Activated T-helper 2 cell treated with anti-CD3 and anti-CD28 coated beads, Interferon-gamma antibody, Interleukin-2, Interleukin-4, amounts not matched to agents 10 μg/mL and 5 μg/mL and 100 μg/mL, durations not matched to agents 14 hours and 24 hours and 36 hours (primary cell): ENCODE results near the gene CYS1. TPM values are rescaled to one million over a fixed set of nuclear protein-coding genes. Genes with fewer than 3 reads are reported as not detected.
A peak's percentile ranks its signal among the peaks of the same experiment; 100 is the strongest.

Experiments
- DNase-seq: peaks from one replicate; pipeline ENCODE4 v3.0.0; 2021; ENCODE audit warnings: low spot score
- H3K27ac Mint-ChIP-seq: one replicate; pipeline ENCODE4 v1.8.0; 2021; ENCODE audit warnings: mixed read lengths
- H3K27me3 Mint-ChIP-seq: one replicate; pipeline ENCODE4 v1.8.0; 2021; ENCODE audit warnings: low read depth, mixed read lengths
- H3K36me3 Mint-ChIP-seq: one replicate; pipeline ENCODE4 v1.8.0; 2021; ENCODE audit warnings: low read depth, mixed read lengths
- H3K4me1 Mint-ChIP-seq: one replicate; pipeline ENCODE4 v1.8.0; 2021; ENCODE audit warnings: low read depth, mixed read lengths
- H3K4me3 Mint-ChIP-seq: one replicate; pipeline ENCODE4 v1.8.0; 2021; ENCODE audit warnings: low read depth, mild to moderate bottlenecking, moderate library complexity, mixed read lengths
- H3K9me3 Mint-ChIP-seq: one replicate; pipeline ENCODE4 v1.8.0; 2021; ENCODE audit warnings: mixed read lengths
- intact Hi-C: fragments of 100-400 bp; cut with micrococcal nuclease; formaldehyde crosslinking; loops from one replicate; pipeline ENCODE4 v1.15.1; 2023
- total RNA-seq: library from RNA; stranded (reverse); gene quantifications from 2 replicates; pipeline ENCODE4 v1.2.3, GENCODE V29; 2022

CYS1 gene, protein sequence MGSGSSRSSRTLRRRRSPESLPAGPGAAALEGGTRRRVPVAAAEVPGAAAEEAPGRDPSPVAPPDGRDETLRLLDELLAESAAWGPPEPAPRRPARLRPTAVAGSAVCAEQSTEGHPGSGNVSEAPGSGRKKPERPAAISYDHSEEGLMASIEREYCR
- total RNA-seq: 0.78 and 0.89 TPM in 2 replicates

DNA sequence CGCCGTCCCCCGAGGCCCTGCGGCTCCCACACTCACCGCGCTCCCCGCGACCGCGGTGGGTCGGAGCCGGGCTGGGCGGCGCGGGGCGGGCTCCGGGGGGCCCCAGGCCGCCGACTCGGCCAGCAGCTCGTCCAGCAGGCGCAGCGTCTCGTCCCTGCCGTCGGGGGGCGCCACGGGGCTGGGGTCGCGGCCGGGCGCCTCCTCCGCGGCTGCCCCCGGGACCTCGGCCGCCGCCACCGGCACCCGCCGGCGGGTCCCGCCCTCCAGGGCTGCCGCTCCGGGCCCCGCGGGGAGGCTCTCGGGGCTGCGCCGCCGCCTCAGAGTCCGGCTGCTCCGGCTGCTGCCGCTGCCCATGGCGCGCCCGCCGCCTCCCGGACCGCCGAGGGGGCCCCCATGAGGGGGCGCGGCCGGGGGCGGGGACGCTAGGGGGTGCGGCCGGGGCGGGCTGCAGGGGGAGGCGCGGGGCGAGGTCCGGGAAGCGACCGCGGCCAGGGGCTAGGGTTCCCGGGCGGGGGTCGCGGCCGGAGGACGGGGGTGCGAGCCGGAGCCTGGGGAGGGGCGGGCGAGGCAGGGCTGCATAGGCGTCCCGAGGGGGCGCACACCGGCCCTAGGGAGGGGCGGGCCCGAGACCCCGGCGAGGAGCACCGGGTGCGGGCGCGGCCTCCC lies at the start of gene CYS1:
TSS of gene CYS1 (minus strand) at position 542 of the 666 bp plus-strand sequence. CDS start at position 354, 188 bp downstream.
- Mint-ChIP-seq H3K27me3 (peaks cover 67% of the 10 kb centered on the region), H3K9me3 (no peaks in the 10 kb centered on the region), H3K4me1 (peaks cover 29% of the 10 kb centered on the region), H3K4me3 (peak within 1 kb of the TSS; percentile 81), H3K27ac (peak within 1 kb of the TSS; percentile 46), H3K36me3 (peaks cover 3% of the 10 kb centered on the region)
- intact Hi-C loops: loop anchor here (2.0 kb wide), 1 partner anchor 45 kb away; no protein-coding TSS in a partner anchor
- DNase-seq: no peak

DNA sequence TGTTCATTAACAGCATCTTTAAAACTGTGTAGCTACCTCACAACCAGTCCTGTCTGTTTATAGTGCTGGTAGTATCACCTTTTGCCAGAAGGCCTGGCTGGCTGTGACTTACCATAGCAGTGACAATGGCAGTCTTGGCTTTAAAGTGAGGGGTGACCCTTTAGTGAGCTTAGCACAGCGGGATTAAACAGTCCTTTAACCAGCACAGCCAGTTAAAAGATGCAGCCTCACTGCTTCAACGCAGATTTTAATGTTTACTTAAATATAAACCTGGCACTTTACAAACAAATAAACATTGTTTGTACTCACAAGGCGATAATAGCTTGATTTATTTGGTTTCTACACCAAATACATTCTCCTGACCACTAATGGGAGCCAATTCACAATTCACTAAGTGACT lies 49.3 kb upstream of the CYS1 start:
- no peaks in the 10 kb centered on the region for H3K27me3 Mint-ChIP-seq
- peaks cover 54% of the 10 kb centered on the region for H3K4me1 Mint-ChIP-seq
- intact Hi-C loops: no loop called here
- no peaks in the 10 kb centered on the region for H3K9me3 Mint-ChIP-seq
- peaks cover 88% of the 10 kb centered on the region for H3K36me3 Mint-ChIP-seq
- DNase-seq: no peak
- H3K4me3 Mint-ChIP-seq: no peak overlapping the region
- H3K27ac Mint-ChIP-seq: no peak overlapping the region

DNA sequence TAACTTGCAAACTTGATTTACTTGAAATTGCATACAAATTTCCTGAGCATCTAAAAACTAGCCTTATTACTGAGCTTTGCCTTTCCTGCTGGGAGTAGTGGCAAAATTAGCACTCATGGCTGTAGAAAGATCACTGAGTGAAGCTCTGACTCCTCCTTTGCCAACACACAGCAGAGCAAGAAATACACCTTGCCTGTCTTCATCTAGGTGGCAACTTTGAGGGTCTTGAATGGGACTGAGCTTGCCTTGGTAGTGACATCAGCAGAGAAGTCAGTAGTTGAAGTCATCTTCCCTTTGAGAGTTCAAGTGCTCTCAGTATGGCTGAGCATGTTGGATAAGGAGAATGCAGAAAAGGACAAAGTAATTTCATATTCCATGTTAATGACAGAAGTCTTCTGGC lies 48.2 kb upstream of the CYS1 start:
- Mint-ChIP-seq H3K4me1 (peaks cover 60% of the 10 kb centered on the region), H3K4me3 (peak overlapping the region; percentile 62), H3K36me3 (peaks cover 94% of the 10 kb centered on the region), H3K27me3 (no peaks in the 10 kb centered on the region), H3K27ac (peak overlapping the region; percentile 73), H3K9me3 (no peaks in the 10 kb centered on the region)
- no peak for DNase-seq
- intact Hi-C loops: no loop called here

DNA sequence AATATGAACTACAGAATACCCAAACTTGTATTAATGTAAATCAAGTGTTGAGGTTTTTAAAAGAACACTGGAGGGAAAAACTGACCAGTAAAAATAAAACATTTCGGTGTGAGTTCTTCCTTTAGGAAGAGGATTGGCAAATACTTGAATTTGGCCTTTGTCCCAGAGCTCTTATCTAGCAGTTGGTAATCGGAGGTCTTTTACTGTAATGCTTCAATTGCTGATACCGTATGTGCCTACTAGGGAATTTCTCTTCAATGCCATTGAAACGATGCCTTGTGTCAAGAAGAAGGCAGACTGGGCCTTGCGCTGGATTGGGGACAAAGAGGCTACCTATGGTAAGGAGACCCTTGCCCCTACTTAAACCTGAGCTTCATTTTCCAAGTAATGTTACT lies 46.4 kb upstream of the CYS1 start:
- Mint-ChIP-seq H3K4me3 (peak overlapping the region; percentile 41), H3K36me3 (peaks cover 87% of the 10 kb centered on the region), H3K27me3 (no peaks in the 10 kb centered on the region), H3K9me3 (no peaks in the 10 kb centered on the region), H3K27ac (peak overlapping the region; percentile 13), H3K4me1 (peaks cover 56% of the 10 kb centered on the region)
- intact Hi-C loops: no loop called here
- no peak for DNase-seq

DNA sequence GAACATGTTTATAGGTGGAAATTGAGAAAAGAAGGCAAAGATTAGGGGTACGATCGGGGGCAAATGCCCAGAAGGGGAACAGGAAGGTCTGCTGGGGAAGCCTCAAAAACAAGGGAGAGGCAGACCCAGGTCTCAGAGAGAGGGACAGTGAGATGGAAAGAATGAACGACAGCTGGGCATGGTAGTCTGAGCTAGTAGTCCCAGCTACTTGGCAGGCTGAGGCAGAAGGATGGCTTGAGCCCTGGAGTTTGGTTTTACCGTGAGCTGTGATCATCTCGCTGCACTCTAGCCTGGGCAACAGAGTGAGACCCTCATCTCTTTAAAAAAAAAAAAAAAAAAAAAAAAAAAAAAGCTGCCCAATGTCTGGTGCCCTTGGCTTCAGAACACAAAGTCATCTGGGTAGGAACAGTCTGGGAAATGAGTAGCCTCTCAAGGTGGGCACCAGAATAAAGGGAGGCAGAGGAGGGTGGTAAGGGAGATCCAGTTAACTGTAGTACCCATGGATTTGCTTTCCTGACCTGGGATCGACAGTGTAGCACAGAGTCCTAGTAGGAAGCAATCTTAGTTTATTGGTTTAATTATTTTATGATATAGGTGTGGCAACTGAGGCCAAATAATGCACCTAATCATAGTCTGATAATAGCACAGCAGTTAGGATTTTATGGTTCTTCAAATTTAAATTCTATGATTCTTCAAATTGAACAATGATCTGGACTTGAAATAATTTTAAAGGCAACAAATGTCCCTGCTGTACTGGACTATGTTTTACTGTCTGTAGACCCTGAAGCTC lies 45.8 kb upstream of the CYS1 start:
- Mint-ChIP-seq H3K4me3 (peak overlapping the region; percentile 97), H3K27me3 (no peaks in the 10 kb centered on the region)

DNA sequence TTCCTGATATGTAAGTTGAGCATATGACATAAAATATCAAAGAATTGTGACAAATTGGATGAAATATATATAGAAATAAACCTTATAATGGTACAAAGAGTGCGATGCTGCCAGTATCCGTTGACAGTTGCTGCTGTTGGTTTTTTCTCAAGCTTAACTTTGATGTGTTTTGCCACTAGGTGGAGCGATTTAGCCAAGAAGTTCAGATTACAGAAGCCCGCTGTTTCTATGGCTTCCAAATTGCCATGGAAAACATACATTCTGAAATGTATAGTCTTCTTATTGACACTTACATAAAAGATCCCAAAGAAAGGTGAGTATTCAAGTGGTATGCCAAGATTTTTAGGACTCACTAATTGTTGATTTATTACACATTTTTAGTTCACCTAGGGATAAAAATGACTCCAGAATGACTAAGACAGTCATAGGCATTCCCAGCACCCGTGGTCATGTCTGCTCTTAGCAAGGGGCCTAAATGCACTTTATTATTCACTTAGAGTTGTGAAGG lies 44.4 kb upstream of the CYS1 start:
- Mint-ChIP-seq H3K36me3 (peaks cover 79% of the 10 kb centered on the region), H3K4me3 (peak overlapping the region; percentile 97), H3K27ac (peak overlapping the region; percentile 95), H3K4me1 (peaks cover 51% of the 10 kb centered on the region), H3K27me3 (no peaks in the 10 kb centered on the region), H3K9me3 (no peaks in the 10 kb centered on the region)
- DNase-seq: peak; percentile 48
- intact Hi-C loops: loop anchor here (1.0 to 5.0 kb wide), 8 partner anchors 44 to 702 kb away; partner anchors contain the start of genes CPSF3, CYS1, IAH1 and ITGB1BP1

More for the DNA sequence above, 45.8 kb upstream of the CYS1 start:
- peak overlapping the region; percentile 80 for H3K27ac Mint-ChIP-seq
- H3K36me3 Mint-ChIP-seq: peaks cover 87% of the 10 kb centered on the region
- no peak for DNase-seq
- H3K9me3 Mint-ChIP-seq: no peaks in the 10 kb centered on the region
- intact Hi-C loops: loop anchor here (1.0 to 2.0 kb wide), 2 partner anchors 45 to 202 kb away; partner anchors contain the start of gene CYS1
- H3K4me1 Mint-ChIP-seq: peaks cover 60% of the 10 kb centered on the region

DNA sequence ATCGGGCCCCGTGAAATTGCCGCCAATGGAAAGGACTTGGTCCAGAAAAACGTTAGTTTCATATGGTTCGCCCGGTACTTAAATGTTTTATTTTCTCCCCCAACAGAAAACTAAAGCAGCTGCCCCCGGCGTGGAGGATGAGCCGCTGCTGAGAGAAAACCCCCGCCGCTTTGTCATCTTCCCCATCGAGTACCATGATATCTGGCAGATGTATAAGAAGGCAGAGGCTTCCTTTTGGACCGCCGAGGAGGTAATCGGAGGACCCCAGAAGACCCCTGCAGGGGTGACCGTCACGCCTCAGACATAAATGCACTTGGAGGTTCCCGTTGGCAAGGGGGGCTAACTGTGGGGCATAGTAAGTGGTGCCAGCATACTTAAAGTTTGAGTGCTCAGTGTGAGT lies 43.1 kb upstream of the CYS1 start:
- Mint-ChIP-seq H3K4me1 (peaks cover 44% of the 10 kb centered on the region), H3K36me3 (peaks cover 67% of the 10 kb centered on the region), H3K4me3 (peak overlapping the region; percentile 97)

DNA sequence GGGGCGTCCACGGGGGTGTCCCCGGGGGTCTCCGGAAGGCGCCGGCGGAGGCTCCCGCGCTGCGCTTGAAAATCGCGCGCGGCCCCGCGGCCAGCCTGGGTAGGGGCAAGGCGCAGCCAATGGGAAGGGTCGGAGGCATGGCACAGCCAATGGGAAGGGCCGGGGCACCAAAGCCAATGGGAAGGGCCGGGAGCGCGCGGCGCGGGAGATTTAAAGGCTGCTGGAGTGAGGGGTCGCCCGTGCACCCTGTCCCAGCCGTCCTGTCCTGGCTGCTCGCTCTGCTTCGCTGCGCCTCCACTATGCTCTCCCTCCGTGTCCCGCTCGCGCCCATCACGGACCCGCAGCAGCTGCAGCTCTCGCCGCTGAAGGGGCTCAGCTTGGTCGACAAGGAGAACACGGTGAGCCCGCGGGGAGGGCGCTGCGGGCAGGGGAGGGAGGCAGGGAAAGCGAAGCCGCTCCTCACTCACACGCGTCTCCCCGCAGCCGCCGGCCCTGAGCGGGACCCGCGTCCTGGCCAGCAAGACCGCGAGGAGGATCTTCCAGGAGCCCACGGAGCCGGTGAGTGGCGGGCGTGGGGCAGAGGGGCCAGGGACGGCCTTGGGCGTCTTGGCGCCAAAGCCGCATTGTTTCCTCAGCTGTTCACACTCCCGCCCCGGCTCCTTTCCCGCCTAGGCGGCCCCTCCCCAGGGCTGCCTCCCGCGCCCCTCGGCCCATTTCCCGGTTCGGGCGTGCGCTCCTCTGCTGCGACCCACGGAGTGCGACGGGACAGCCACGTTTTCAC lies 42.5 kb upstream of the CYS1 start, which contains the start of gene RRM2:
TSS of gene RRM2 (plus strand) at position 240 of the 781 bp plus-strand sequence. CDS start at position 300, 60 bp downstream.
- Mint-ChIP-seq H3K4me3 (peak within 1 kb of the TSS; percentile 99), H3K4me1 (peaks cover 45% of the 10 kb centered on the region), H3K9me3 (no peaks in the 10 kb centered on the region), H3K27me3 (no peaks in the 10 kb centered on the region), H3K36me3 (peaks cover 65% of the 10 kb centered on the region), H3K27ac (peak within 1 kb of the TSS; percentile 95)
- DNase-seq: peak; percentile 94
- intact Hi-C loops: loop anchor here (1.0 to 5.0 kb wide), 7 partner anchors 145 to 700 kb away; partner anchors contain the start of genes CPSF3, IAH1 and ITGB1BP1

More for the DNA sequence above, 43.1 kb upstream of the CYS1 start:
- Mint-ChIP-seq H3K9me3 (no peaks in the 10 kb centered on the region), H3K27ac (peak overlapping the region; percentile 95), H3K27me3 (no peaks in the 10 kb centered on the region)
- intact Hi-C loops: loop anchor here (2.0 to 5.0 kb wide), 6 partner anchors 146 to 701 kb away; partner anchors contain the start of genes CPSF3, IAH1 and ITGB1BP1
- no peak for DNase-seq

DNA sequence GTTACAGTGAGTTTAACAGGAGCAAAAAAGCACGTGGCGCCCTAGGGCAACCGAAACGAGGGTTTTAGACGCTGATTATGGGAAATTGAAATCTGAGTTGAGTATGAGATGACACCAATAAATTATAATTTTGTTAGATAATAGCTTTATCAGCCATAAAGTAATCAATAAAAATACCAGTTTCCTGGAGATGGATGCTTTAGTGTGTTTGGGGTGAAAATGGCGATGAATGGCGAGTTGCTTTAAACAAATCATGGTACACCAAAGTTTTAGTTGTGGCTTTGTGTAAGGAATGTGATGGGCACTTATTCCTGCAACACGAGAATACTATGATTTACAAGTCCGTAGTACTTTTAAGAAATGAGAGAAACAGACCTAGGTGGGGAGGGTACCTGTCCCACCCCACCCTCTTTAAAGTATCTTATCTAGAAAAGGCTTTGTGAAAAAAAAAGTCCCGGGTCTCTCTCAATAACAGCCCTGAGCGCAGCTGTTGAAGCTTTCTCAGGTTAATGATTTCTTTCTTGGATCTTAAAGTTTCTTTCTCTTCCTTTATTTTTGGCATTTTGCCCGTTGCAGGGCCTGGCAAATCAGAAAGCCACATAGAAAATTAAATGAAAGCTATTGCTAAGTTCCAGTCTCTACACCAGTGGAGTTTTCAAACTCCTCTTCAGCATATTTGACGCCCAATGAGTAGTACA lies 40.8 kb upstream of the CYS1 start:
- Mint-ChIP-seq H3K4me3 (peak overlapping the region; percentile 99), H3K36me3 (peaks cover 49% of the 10 kb centered on the region), H3K27me3 (no peaks in the 10 kb centered on the region), H3K9me3 (no peaks in the 10 kb centered on the region), H3K4me1 (peaks cover 35% of the 10 kb centered on the region), H3K27ac (peak overlapping the region; percentile 94)
- DNase-seq: no peak
- intact Hi-C loops: loop anchor here (1.0 to 5.0 kb wide), 7 partner anchors 78 to 699 kb away; partner anchors contain the start of genes CPSF3, IAH1, ITGB1BP1 and KLF11

DNA sequence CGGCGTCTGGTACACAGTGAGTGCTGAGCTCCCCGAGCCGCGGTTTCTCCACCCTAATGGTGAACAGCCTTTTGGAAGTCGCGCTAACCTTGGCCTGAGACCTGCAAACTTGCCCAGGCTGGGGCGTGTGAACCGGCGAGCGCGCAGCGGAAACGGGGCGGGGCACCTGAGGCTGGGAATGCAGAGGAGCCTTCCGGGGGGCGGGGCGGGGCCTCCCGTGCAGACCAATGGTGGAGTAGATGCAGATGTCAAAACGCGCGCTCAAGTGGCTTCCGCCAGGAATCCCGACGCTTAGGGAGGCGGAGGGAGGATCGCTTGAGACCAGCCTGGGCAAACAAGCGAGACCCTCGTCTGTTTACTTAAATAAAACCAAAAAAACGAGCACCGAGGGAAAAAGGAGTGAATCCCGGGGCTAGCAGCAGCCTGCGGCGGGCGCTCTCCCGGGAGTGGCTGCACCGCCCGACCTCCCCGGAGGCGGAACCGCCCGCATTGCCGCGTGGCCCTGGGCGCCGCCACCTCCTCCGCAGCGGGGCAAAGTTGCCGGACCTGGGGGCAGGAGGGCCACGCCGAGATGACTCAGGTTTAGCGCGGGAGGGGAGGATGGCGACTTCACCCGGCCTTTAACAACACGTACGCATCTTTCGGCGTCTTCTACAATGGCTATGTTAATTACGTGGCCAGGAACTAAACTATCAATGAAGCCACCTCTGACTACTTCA lies 40.1 kb upstream of the CYS1 start:
- Mint-ChIP-seq H3K4me1 (peaks cover 30% of the 10 kb centered on the region), H3K27ac (peak overlapping the region; percentile 100), H3K4me3 (peak overlapping the region; percentile 99), H3K36me3 (peaks cover 42% of the 10 kb centered on the region), H3K27me3 (no peaks in the 10 kb centered on the region), H3K9me3 (no peaks in the 10 kb centered on the region)
- intact Hi-C loops: loop anchor here (1.0 to 5.0 kb wide), 7 partner anchors 77 to 698 kb away; partner anchors contain the start of genes CPSF3, IAH1, ITGB1BP1 and KLF11
- DNase-seq: peak; percentile 93
